ENCODE measurements around the gene RGL2. TPM values are rescaled to one million over a fixed set of nuclear protein-coding genes. Genes with fewer than 3 reads are reported as not detected.
A peak's percentile ranks its signal among the peaks of the same experiment; 100 is the strongest.

The RGL2 gene
- total and polyA plus RNA-seq, 2 experiments from 2014 or later: 18.5 to 23.3 TPM

DNA sequence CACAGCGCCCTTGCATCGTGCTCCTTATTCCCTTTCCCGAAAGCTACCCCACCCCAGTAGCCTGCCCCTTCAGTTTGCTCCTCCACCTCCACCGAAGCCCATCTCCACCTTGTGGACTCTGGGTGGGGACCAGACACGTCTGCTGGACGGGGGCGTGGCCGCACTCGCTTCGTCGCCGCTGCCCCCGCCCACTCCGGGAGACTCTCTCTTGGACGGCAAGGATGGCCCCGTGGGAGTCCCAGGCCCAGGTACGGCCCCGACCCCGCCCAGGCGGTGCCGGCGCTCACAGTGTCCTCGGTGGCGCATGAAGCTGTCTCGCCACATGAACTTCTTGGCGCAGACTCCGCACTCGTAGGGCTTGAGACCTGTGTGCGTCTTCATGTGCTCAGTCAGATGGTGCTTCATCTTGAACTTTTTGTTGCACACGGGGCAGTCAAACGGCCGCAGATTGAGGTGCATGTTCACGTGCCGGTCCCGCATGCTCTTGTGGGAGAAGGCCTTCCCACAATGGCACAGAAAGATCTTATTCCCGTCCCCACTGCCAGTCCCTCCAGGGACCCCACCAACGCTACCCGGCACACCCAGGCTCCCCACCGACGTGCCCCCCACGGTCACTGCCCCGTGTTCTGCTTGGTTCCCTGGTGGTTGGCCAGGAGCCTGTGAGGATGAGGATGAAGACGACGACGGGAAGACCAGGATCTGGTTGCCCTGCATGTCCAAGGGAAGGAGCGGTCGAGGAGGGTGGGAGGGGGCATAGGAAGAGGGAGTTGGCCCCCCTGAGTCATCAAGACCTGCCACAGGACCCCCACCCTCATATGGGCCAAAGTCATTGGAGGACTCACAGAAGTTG lies 16.4 kb upstream of the RGL2 start:
- WGBS, 2 experiments (ENCODE audit: low coverage in 1 of 2, low lambda C conversion rate in 2 of 2, missing lambda C conversion rate in 2 of 2): 64 to 68% methylated on average over 43 to 47 of the region's 47 CpGs
- peak overlapping the region; percentile 93 for H3K4me2 ChIP-seq (ENCODE audit: unreplicated experiment)
- peaks cover 13% of the 10 kb centered on the region; the same call in 1 of the 2 replicates for H3K36me3 ChIP-seq (ENCODE audit: low read depth)
- peak overlapping the region; percentile 90 for H3K27ac ChIP-seq
- peak overlapping the region; percentile 91 for H3K9ac ChIP-seq
- no peaks in the 10 kb centered on the region for H3K9me3 ChIP-seq (ENCODE audit: low read depth)
- in situ Hi-C loops (cut with MboI): no loop called here
- peak overlapping the region; percentile 94 for H3K4me3 ChIP-seq
- no peaks in the 10 kb centered on the region for H3K27me3 ChIP-seq (replicated peaks; ENCODE audit: insufficient read depth)
- H3F3A ChIP-seq (ENCODE audit: insufficient read depth): peaks cover 15% of the 10 kb centered on the region
- TF ChIP-seq EZH2phosphoT487 (IDR thresholded peaks at IDR 0.05; ENCODE audit: insufficient read depth, low read depth) (no peak), EZH2 (IDR thresholded peaks at IDR 0.05; ENCODE audit: insufficient read depth, poor library complexity, severe bottlenecking) (no peak)
- peak; percentile 50 for DNase-seq
- peak overlapping the region; percentile 41; the same call in 1 of the 2 replicates for H2AFZ ChIP-seq
- H3K79me2 ChIP-seq (ENCODE audit: insufficient read depth): peaks cover 61% of the 10 kb centered on the region
- peaks cover 20% of the 10 kb centered on the region for H3K4me1 ChIP-seq (ENCODE audit: insufficient read depth)
- no peaks in the 10 kb centered on the region for H3K9me2 ChIP-seq (ENCODE audit: insufficient read depth)
- H4K20me1 ChIP-seq (ENCODE audit: insufficient read depth): no peaks in the 10 kb centered on the region

DNA sequence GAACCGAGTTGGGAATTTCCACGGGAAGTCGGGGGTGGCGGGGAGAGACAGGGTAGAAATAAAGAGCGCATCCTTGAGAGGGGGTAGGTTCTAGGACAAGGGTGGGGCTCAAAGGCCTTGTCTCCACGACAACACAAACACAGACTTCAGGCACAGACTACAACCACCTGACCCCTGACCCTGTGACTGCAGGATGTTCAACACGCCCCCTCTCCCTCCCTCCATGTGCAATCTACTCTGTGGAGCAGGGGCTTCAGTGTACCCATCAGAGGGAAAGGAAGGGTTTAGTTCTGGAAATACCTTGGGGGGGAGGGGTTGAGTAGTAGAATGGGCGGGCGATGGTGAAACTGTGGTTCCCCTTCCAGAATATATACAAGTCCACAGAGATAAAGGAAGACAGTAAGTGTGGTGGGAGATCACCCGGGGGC lies 15.8 kb upstream of the RGL2 start:
- Histone ChIP-seq H3K79me2 (ENCODE audit: insufficient read depth) (peaks cover 61% of the 10 kb centered on the region), H3K27me3 (replicated peaks; ENCODE audit: insufficient read depth) (no peaks in the 10 kb centered on the region), H3K9ac (peak overlapping the region; percentile 91), H3K36me3 (ENCODE audit: low read depth) (peaks cover 11% of the 10 kb centered on the region; the same call in 1 of the 2 replicates), H3K4me1 (ENCODE audit: insufficient read depth) (peaks cover 14% of the 10 kb centered on the region), H3F3A (ENCODE audit: insufficient read depth) (peaks cover 12% of the 10 kb centered on the region), H4K20me1 (ENCODE audit: insufficient read depth) (no peaks in the 10 kb centered on the region), H3K9me2 (ENCODE audit: insufficient read depth) (no peaks in the 10 kb centered on the region), H3K4me3 (peak overlapping the region; percentile 94), H3K9me3 (ENCODE audit: low read depth) (no peaks in the 10 kb centered on the region), H3K27ac (peak overlapping the region; percentile 90), H2AFZ (peak overlapping the region; percentile 41), H3K4me2 (ENCODE audit: unreplicated experiment) (peak overlapping the region; percentile 93)
- WGBS, 2 experiments (ENCODE audit: low coverage in 1 of 2, low lambda C conversion rate in 2 of 2, missing lambda C conversion rate in 2 of 2): 3 to 4% methylated on average over 10 of the region's 10 CpGs
- peak; percentile 88 for DNase-seq
- in situ Hi-C loops (cut with MboI): no loop called here
- TF ChIP-seq EZH2phosphoT487 (IDR thresholded peaks at IDR 0.05; ENCODE audit: insufficient read depth, low read depth): no peak
- TF ChIP-seq EZH2 (IDR thresholded peaks at IDR 0.05; ENCODE audit: insufficient read depth, poor library complexity, severe bottlenecking): no peak

DNA sequence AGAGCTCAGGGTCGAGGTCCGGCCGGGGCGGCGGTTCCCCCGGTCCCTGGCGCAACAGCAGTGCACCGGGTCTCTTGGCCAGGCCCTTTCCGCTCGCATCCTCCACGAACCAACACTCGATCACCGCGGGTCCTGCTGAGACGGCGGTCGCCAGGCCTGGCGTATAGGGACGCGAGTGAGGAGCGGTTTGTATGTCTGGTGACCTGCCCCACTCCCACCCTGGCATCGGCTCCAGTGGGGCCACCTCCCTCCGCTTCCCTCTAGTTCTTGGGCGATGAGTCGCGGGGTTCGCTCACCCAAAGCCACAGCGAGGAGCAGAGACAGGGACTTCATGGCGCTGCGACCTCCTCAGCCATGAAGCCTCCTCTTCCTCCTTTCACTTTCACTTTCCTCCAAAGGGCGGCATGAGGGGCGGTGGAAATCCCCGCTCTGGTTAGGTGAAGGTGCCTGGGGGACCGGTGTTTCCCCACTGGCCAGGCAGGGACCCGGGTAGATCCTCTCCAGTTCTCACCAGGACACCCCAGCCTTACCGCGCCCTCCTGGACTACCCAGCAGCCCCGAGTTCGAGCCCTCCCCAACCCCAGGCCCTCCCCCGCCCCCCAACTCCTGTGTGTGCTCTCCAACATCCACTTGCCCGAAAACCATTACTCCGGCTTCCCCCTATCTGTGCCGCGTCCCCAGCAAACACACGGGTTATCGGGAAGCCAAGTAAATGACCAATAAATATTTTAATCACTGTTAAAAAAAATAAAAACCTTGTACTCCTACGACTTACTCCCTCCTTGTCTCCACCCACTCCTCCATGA lies 15.2 kb upstream of the RGL2 start, which contains the start of gene TAPBP:
Gene TAPBP (minus strand): TSS at position 370 of the 806 bp plus-strand sequence. CDS start 37 bp downstream, at position 333.
- DNase-seq: peak; percentile 75
- peak within 1 kb of the TSS; percentile 93 for H3K4me2 ChIP-seq (ENCODE audit: unreplicated experiment)
- peaks cover 13% of the 10 kb centered on the region for H3K4me1 ChIP-seq (ENCODE audit: insufficient read depth)
- H3K9ac ChIP-seq: peak within 1 kb of the TSS; percentile 91
- H3K27me3 ChIP-seq (replicated peaks; ENCODE audit: insufficient read depth): no peaks in the 10 kb centered on the region
- in situ Hi-C loops (cut with MboI): no loop called here
- peaks cover 11% of the 10 kb centered on the region for H3F3A ChIP-seq (ENCODE audit: insufficient read depth)
- WGBS, 2 experiments (ENCODE audit: low coverage in 1 of 2, low lambda C conversion rate in 2 of 2, missing lambda C conversion rate in 2 of 2): 0 to 1% methylated on average over 33 to 45 of the region's 47 CpGs
- H3K27ac ChIP-seq: peak within 1 kb of the TSS; percentile 90
- TF ChIP-seq EZH2phosphoT487 (IDR thresholded peaks at IDR 0.05; ENCODE audit: insufficient read depth, low read depth) (no peak), EZH2 (IDR thresholded peaks at IDR 0.05; ENCODE audit: insufficient read depth, poor library complexity, severe bottlenecking) (no peak)
- H3K9me2 ChIP-seq (ENCODE audit: insufficient read depth): no peaks in the 10 kb centered on the region
- peaks cover 61% of the 10 kb centered on the region for H3K79me2 ChIP-seq (ENCODE audit: insufficient read depth)
- H3K36me3 ChIP-seq (ENCODE audit: low read depth): peaks cover 8% of the 10 kb centered on the region; the same call in 1 of the 2 replicates
- peak within 1 kb of the TSS; percentile 41 for H2AFZ ChIP-seq
- no peaks in the 10 kb centered on the region; the same call in 1 of the 2 replicates for H4K20me1 ChIP-seq (ENCODE audit: insufficient read depth)
- H3K9me3 ChIP-seq (ENCODE audit: low read depth): no peaks in the 10 kb centered on the region
- H3K4me3 ChIP-seq: peak within 1 kb of the TSS; percentile 94

DNA sequence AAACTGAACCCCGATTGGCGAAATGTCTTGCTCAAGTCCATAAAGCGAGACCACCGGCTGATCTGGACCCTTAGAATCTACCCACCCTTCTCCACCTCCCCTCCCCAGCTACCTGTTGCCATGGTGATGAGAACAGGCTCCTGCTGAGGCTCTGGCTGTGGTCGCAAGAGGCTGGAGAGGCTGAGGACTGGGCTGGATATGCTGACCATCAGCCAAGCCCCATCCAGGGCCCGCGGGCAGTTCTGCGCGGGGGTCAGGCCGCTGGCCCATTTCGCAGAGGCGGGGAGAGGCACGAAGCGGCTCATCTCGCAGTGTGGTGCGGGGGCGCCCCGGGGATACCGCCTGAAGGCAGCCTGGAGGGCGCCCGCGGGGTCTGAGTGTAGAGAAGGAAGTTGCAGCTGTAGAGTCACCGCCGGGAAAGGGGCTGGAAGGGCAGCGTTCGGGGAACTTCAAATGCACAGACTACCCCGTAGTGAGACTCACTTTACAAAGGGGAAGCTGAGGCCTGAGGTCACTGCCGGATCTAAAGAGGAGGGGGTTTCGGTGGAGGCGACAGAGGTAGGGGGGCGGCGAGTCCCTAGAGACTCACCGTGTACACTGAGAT lies 14.5 kb upstream of the RGL2 start:
- in situ Hi-C loops (cut with MboI): no loop called here
- Histone ChIP-seq H3K79me2 (ENCODE audit: insufficient read depth) (peaks cover 64% of the 10 kb centered on the region), H3K4me2 (ENCODE audit: unreplicated experiment) (peak overlapping the region; percentile 93), H3K9me2 (ENCODE audit: insufficient read depth) (no peaks in the 10 kb centered on the region), H3K9me3 (ENCODE audit: low read depth) (no peaks in the 10 kb centered on the region), H3K36me3 (ENCODE audit: low read depth) (peaks cover 9% of the 10 kb centered on the region; the same call in 1 of the 2 replicates), H3K9ac (peak overlapping the region; percentile 91), H3F3A (ENCODE audit: insufficient read depth) (peaks cover 4% of the 10 kb centered on the region), H2AFZ (peak overlapping the region; percentile 41), H3K27ac (peak overlapping the region; percentile 90), H4K20me1 (ENCODE audit: insufficient read depth) (no peaks in the 10 kb centered on the region; the same call in 1 of the 2 replicates), H3K4me3 (peak overlapping the region; percentile 94), H3K4me1 (ENCODE audit: insufficient read depth) (peaks cover 8% of the 10 kb centered on the region), H3K27me3 (replicated peaks; ENCODE audit: insufficient read depth) (no peaks in the 10 kb centered on the region)
- peak; percentile 80 for DNase-seq
- TF ChIP-seq EZH2 (IDR thresholded peaks at IDR 0.05; ENCODE audit: insufficient read depth, poor library complexity, severe bottlenecking) (no peak), EZH2phosphoT487 (IDR thresholded peaks at IDR 0.05; ENCODE audit: insufficient read depth, low read depth) (no peak)
- 1% methylated on average over 29 to 32 of the region's 33 CpGs for WGBS, 2 experiments (ENCODE audit: low coverage in 1 of 2, low lambda C conversion rate in 2 of 2, missing lambda C conversion rate in 2 of 2)
